HCT116 (cell line): ENCODE results near the gene STUM. TPM values are rescaled to one million over a fixed set of nuclear protein-coding genes. Genes with fewer than 3 reads are reported as not detected.

Source experiments
- ATAC-seq: fragments of 200-7000 bp; cut with Tn5 transposase; 2 replicates; pipeline ENCODE4 v1.9.1; 2020; ENCODE audit warnings: mild to moderate bottlenecking, moderate library complexity
- BruUV-seq: library from RNA; stranded (reverse); fragments of 400-500 nt; replicated peaks from 2 replicates; lab custom pipeline; 2021; lab: Mats Ljungman, UMichigan
- CTCF ChIA-PET: fragments of 300-600 bp; sonication (Branson Sonifier 250); formaldehyde crosslinking; loops from one replicate; lab custom pipeline; 2021; ENCODE audit warnings: antibody characterized with exemption; lab: Charles Lee
- POLR2A ChIA-PET: fragments of 300-600, 350-600 bp; sonication (Branson Sonifier 250); formaldehyde crosslinking; loops from one replicate; lab custom pipeline; 2021; ENCODE audit warnings: antibody characterized with exemption; lab: Charles Lee
- RAD21 ChIA-PET, 2 experiments: fragments of 300-600 bp; sonication (Branson Sonifier 250); formaldehyde crosslinking; loops; one replicate each; lab custom pipeline; 2023; ENCODE audit warnings: low total read pairs in 2 of 2; ENCODE audit not compliant: uncharacterized antibody in 2 of 2, unreplicated experiment in 2 of 2, low non-redundant PET in 1 of 2; lab: Charles Lee
- DNase-seq: peaks from one replicate; pipeline ENCODE4 v3.0.0-alpha.2; 2010; ENCODE audit warnings: low read depth, low spot score
- H2AFZ ChIP-seq: fragments of 200-600 bp; shearing (Covaris generic), sonication (generic); 2 replicates; pipeline ENCODE4 v1.6.1; 2017; ENCODE audit warnings: low read depth, mixed run types, mixed read lengths, antibody characterized with exemption, low read length; ENCODE audit not compliant: poor library complexity, severe bottlenecking
- H3K27ac ChIP-seq: 2 replicates; pipeline ENCODE4 v1.5.1; 2012; ENCODE audit warnings: low read depth, low read length
- H3K27me3 ChIP-seq: fragments of 200-600 bp; sonication (generic); 2 replicates; pipeline ENCODE4 v1.6.1; 2016; ENCODE audit warnings: mixed run types, low read length, mixed read lengths; ENCODE audit not compliant: insufficient read depth
- H3K36me3 ChIP-seq, 2 experiments: fragments of 200-500 bp in 1 of 2; fragments of 200-600 bp in 1 of 2; sonication (Bioruptor generic) in 1 of 2; sonication (generic) in 1 of 2; 2 replicates each; pipeline versions ENCODE4 v1.5.1 to v1.6.1; 2014 to 2016; ENCODE audit warnings: low read length in 2 of 2, inconsistent platforms in 1 of 2, mixed read lengths in 1 of 2, mixed run types in 1 of 2; ENCODE audit not compliant: insufficient read depth in 2 of 2, control insufficient read depth in 1 of 2
- H3K4me1 ChIP-seq, 2 experiments: fragments of 200-600 bp in 1 of 2; sonication (generic) in 1 of 2; 2 replicates each; pipeline versions ENCODE4 v1.5.1 to v1.6.1; 2012 to 2017; ENCODE audit warnings: low read length in 2 of 2, inconsistent platforms in 1 of 2, mild to moderate bottlenecking in 1 of 2, mixed read lengths in 1 of 2, mixed run types in 1 of 2, moderate library complexity in 1 of 2; ENCODE audit not compliant: insufficient read depth in 2 of 2, control insufficient read depth in 1 of 2
- H3K4me2 ChIP-seq: fragments of 200-600 bp; sonication (generic); 2 replicates; pipeline ENCODE4 v1.6.1; 2017; ENCODE audit warnings: mixed run types, low read length, mixed read lengths
- H3K4me3 ChIP-seq, 2 experiments: fragments of 200-600 bp in 1 of 2; sonication (generic) in 1 of 2; replicated peaks in 1 of 2; 2 replicates each; pipeline ENCODE4 v1.5.1; 2011 to 2016; ENCODE audit warnings: low read length in 2 of 2, control low read depth in 1 of 2, low read depth in 1 of 2, mild to moderate bottlenecking in 1 of 2, mixed read lengths in 1 of 2, mixed run types in 1 of 2
- H3K79me2 ChIP-seq: fragments of 200-600 bp; sonication (generic); 2 replicates; pipeline ENCODE4 v1.6.1; 2017; ENCODE audit warnings: mild to moderate bottlenecking, mixed run types, low read length, moderate library complexity, mixed read lengths; ENCODE audit not compliant: insufficient read depth
- H3K9ac ChIP-seq: fragments of 200-600 bp; sonication (generic); 2 replicates; pipeline ENCODE4 v1.6.1; 2016; ENCODE audit warnings: low read length, mixed read lengths
- H3K9me2 ChIP-seq: fragments of 200-600 bp; sonication (generic), shearing (Covaris generic); 2 replicates; pipeline ENCODE4 v1.6.1; 2017; ENCODE audit warnings: mixed run types, mild to moderate bottlenecking, moderate library complexity; ENCODE audit not compliant: insufficient read depth
- H3K9me3 ChIP-seq, 2 experiments: fragments of 200-500 bp in 1 of 2; fragments of 200-600 bp in 1 of 2; sonication (Bioruptor generic) in 1 of 2; sonication (generic) in 1 of 2; 2 replicates each; pipeline ENCODE4 v1.6.1; 2014 to 2017; ENCODE audit warnings: low read length in 2 of 2, mixed read lengths in 2 of 2, inconsistent platforms in 1 of 2, low read depth in 1 of 2, mild to moderate bottlenecking in 1 of 2, mixed run types in 1 of 2, moderate library complexity in 1 of 2; ENCODE audit not compliant: control insufficient read depth in 1 of 2, insufficient read depth in 1 of 2
- H4K20me1 ChIP-seq: fragments of 200-600 bp; sonication (generic), shearing (Covaris generic); 2 replicates; pipeline ENCODE4 v1.6.1; 2017; ENCODE audit warnings: mixed run types, mild to moderate bottlenecking, moderate library complexity; ENCODE audit not compliant: insufficient read depth
- EZH2phosphoT487 ChIP-seq: fragments of 200-600 bp; IDR thresholded peaks from 2 replicates; pipeline ENCODE4 v1.6.1; 2018; ENCODE audit warnings: antibody characterized with exemption, borderline replicate concordance
- FOSL1 ChIP-seq: IDR thresholded peaks from 2 replicates; pipeline ENCODE4 v1.6.1; 2012; ENCODE audit warnings: low read depth
- JUND ChIP-seq: IDR thresholded peaks from 2 replicates; pipeline ENCODE4 v1.6.1; 2012
- POLR2A ChIP-seq: IDR thresholded peaks from 2 replicates; pipeline ENCODE4 v1.7.0; 2011; ENCODE audit warnings: borderline replicate concordance; ENCODE audit not compliant: insufficient read depth, insufficient read length; ENCODE audit errors: extremely low read depth
- ZFX ChIP-seq: fragments of 450-650 bp; IDR thresholded peaks from 2 replicates; pipeline ENCODE4 v1.6.1; 2017
- intact Hi-C: fragments of 100-400 bp; cut with micrococcal nuclease; formaldehyde crosslinking; loops from 2 replicates; pipeline ENCODE4 v1.10.0; 2022
- total RNA-seq: library from RNA; stranded (reverse); gene quantifications from one replicate; pipeline ENCODE4 v1.2.1, GENCODE V29; 2021; ENCODE audit not compliant: unreplicated experiment
- TF ChIP-seq, protein P1 (sequence below), 3 experiments: fragments of 200-600 bp in 1 of 3; sonication (generic) in 1 of 3; IDR thresholded peaks in 2 of 3; conservative IDR thresholded peaks in 1 of 3; 2 replicates each; pipeline ENCODE4 v1.5.1; 2012 to 2017; ENCODE audit warnings: low read depth in 2 of 3, low read length in 2 of 3, antibody characterized with exemption in 1 of 3, borderline replicate concordance in 1 of 3, control low read depth in 1 of 3, mild to moderate bottlenecking in 1 of 3, mixed read lengths in 1 of 3, mixed run types in 1 of 3, moderate library complexity in 1 of 3; ENCODE audit not compliant: insufficient read depth in 1 of 3

Gene STUM
- total RNA-seq, 1 experiment from 2014 or later = not detected

GRCh38 chr1:226637147-226637935 is 88.8 kb downstream of the STUM start:
- POLR2A ChIA-PET = no interaction called here
- CTCF ChIA-PET = interaction anchor here (1.3 kb wide), 1 partner anchor 190 kb away, joined by 3 read pairs; no protein-coding TSS in a partner anchor
- TF ChIP-seq POLR2A (no peak), ZFX (no peak), JUND (no peak), FOSL1 (no peak), EZH2phosphoT487 (no peak)
- TF ChIP-seq, protein P1, sequence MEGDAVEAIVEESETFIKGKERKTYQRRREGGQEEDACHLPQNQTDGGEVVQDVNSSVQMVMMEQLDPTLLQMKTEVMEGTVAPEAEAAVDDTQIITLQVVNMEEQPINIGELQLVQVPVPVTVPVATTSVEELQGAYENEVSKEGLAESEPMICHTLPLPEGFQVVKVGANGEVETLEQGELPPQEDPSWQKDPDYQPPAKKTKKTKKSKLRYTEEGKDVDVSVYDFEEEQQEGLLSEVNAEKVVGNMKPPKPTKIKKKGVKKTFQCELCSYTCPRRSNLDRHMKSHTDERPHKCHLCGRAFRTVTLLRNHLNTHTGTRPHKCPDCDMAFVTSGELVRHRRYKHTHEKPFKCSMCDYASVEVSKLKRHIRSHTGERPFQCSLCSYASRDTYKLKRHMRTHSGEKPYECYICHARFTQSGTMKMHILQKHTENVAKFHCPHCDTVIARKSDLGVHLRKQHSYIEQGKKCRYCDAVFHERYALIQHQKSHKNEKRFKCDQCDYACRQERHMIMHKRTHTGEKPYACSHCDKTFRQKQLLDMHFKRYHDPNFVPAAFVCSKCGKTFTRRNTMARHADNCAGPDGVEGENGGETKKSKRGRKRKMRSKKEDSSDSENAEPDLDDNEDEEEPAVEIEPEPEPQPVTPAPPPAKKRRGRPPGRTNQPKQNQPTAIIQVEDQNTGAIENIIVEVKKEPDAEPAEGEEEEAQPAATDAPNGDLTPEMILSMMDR (IDR thresholded peaks at IDR 0.05 in 2 of 3, conservative IDR thresholded peaks at IDR 0.05 in 1 of 3; ENCODE audit: borderline replicate concordance in 1 of 3, insufficient read depth in 1 of 3, low read depth in 2 of 3, low read length in 2 of 3) = peak in 2 of 3 experiments; percentile 26 to 31; a peak in 4 of 6 replicates
- TF ChIP-seq, all 23 proteins: peak for 1
- intact Hi-C loops = loop anchor here (10.0 kb wide), 1 partner anchor 297 kb away; no protein-coding TSS in a partner anchor
- Histone ChIP-seq H3K27me3 (no peaks in the 10 kb centered on the region), H2AFZ (no peak overlapping the region), H3K9me3 (no peaks in the 10 kb centered on the region), H3K9ac (no peak overlapping the region), H3K9me2 (no peaks in the 10 kb centered on the region), H3K36me3 (no peaks in the 10 kb centered on the region), H4K20me1 (no peaks in the 10 kb centered on the region), H3K4me2 (no peak overlapping the region), H3K79me2 (no peaks in the 10 kb centered on the region), H3K4me1 (peaks cover 7 to 18% of the 10 kb centered on the region in 2 experiments; a peak in 3 of 4 replicates), H3K4me3 (no peak overlapping the region), H3K27ac (no peak overlapping the region)
- BruUV-seq = no TSS peak
- DNase-seq = no peak
- RAD21 ChIA-PET = no interaction called here
- ATAC-seq = no peak
